K562 (cell line): ENCODE results near the gene YBX2. TPM values are rescaled to one million over a fixed set of nuclear protein-coding genes. Genes with fewer than 3 reads are reported as not detected.

Experiments
- ATAC-seq: fragments of 200-7000 bp; cut with Tn5 transposase; 3 replicates; pipeline ENCODE4 v1.9.1; 2020; ENCODE audit warnings: moderate library complexity
- BruUV-seq: library from RNA; stranded (reverse); fragments of 400-500 nt; replicated peaks from 2 replicates; lab custom pipeline; 2021; lab: Mats Ljungman, UMichigan
- CTCF ChIA-PET: fragments of 300-600 bp; formaldehyde crosslinking; extraction: SDS; loops from one replicate; lab custom pipeline; 2021; ENCODE audit warnings: low intra/inter-chr PET ratio; lab: Yijun Ruan, JAX
- POLR2A ChIA-PET: fragments of 300-600, 350-650 bp; sonication (Branson Sonifier 250); formaldehyde crosslinking; extraction: SDS; loops from one replicate; lab custom pipeline; 2021; ENCODE audit warnings: antibody characterized with exemption, inconsistent platforms; lab: Yijun Ruan, JAX
- DNase-seq, 4 experiments: peaks; one replicate each; pipeline versions ENCODE4 v3.0.0 to v3.0.0-alpha.2; 2011 to 2018; ENCODE audit warnings: low spot score in 3 of 4, mixed read lengths in 3 of 4; ENCODE audit errors: extremely low read depth in 1 of 4
- FAIRE-seq: peaks from 2 replicates; lab custom pipeline; 2011; peaks lifted over from hg19 to GRCh38; lab: Jason Lieb, UNC
- H2AFZ ChIP-seq: 2 replicates; pipeline ENCODE4 v1.6.0; 2011; ENCODE audit warnings: low read depth, low read length, control low read depth, inconsistent platforms
- H3K27ac ChIP-seq: fragments of 200-600 bp; 3 replicates; pipeline ENCODE4 v1.8.0; 2011; ENCODE audit warnings: low read depth, mild to moderate bottlenecking, control low read depth, inconsistent platforms, low read length, moderate library complexity, mixed read lengths; ENCODE audit errors: extremely low read depth
- H3K27me3 ChIP-seq, 2 experiments: fragments of 300-600 bp in 1 of 2; 2 replicates in 1 of 2; 3 replicates in 1 of 2; pipeline versions ENCODE4 v1.6.0 to v1.8.0; 2011; ENCODE audit warnings: inconsistent platforms in 2 of 2, low read length in 2 of 2, mild to moderate bottlenecking in 1 of 2, mixed read lengths in 1 of 2, moderate library complexity in 1 of 2; ENCODE audit not compliant: control insufficient read depth in 2 of 2, insufficient read depth in 2 of 2
- H3K36me3 ChIP-seq: fragments of 300-600 bp; 3 replicates; pipeline ENCODE4 v1.8.0; 2011; ENCODE audit warnings: mild to moderate bottlenecking, low read length, inconsistent platforms; ENCODE audit not compliant: control insufficient read depth, insufficient read depth
- H3K4me1 ChIP-seq, 2 experiments: fragments of 200-600 bp in 1 of 2; replicated peaks in 1 of 2; 2 replicates in 1 of 2; 3 replicates in 1 of 2; pipeline versions ENCODE4 v1.5.1 to v1.8.0; 2011; ENCODE audit warnings: inconsistent platforms in 2 of 2, low read length in 2 of 2, mild to moderate bottlenecking in 1 of 2, mixed read lengths in 1 of 2, moderate library complexity in 1 of 2; ENCODE audit not compliant: control insufficient read depth in 2 of 2, insufficient read depth in 2 of 2
- H3K4me2 ChIP-seq: 2 replicates; pipeline ENCODE4 v1.6.1; 2011; ENCODE audit warnings: low read length, control low read depth, inconsistent platforms, mixed read lengths; ENCODE audit not compliant: insufficient read depth
- H3K4me3 ChIP-seq: fragments of 200-600 bp; sonication (generic), shearing (Covaris generic); 2 replicates; pipeline ENCODE4 v1.5.1; 2016; ENCODE audit warnings: control low read depth, inconsistent platforms
- H3K79me2 ChIP-seq: fragments of 200-600 bp; 3 replicates; pipeline ENCODE4 v1.8.0; 2011; ENCODE audit warnings: low read length, inconsistent platforms; ENCODE audit not compliant: control insufficient read depth, insufficient read depth
- H3K9ac ChIP-seq, 2 experiments: 2 replicates each; pipeline versions ENCODE4 v1.6.0 to v1.6.1; 2011; ENCODE audit warnings: low read depth in 2 of 2, low read length in 2 of 2, control low read depth in 1 of 2, inconsistent platforms in 1 of 2, mild to moderate bottlenecking in 1 of 2, mixed read lengths in 1 of 2; ENCODE audit not compliant: insufficient read depth in 1 of 2
- H3K9me1 ChIP-seq: one replicate; pipeline ENCODE4 v1.6.0; 2011; ENCODE audit warnings: inconsistent platforms, mild to moderate bottlenecking, low read length, moderate library complexity; ENCODE audit not compliant: control insufficient read depth, insufficient read depth
- H3K9me3 ChIP-seq: replicated peaks from 2 replicates; pipeline ENCODE4 v1.5.1; 2011; ENCODE audit warnings: low read depth, low read length, inconsistent platforms; ENCODE audit not compliant: control insufficient read depth, insufficient read depth
- H4K20me1 ChIP-seq: replicated peaks from 2 replicates; pipeline ENCODE4 v1.6.1; 2011; ENCODE audit warnings: low read length, inconsistent platforms, mixed read lengths; ENCODE audit not compliant: control insufficient read depth, insufficient read depth
- ARNT ChIP-seq, 2 experiments: fragments of 450-650 bp; IDR thresholded peaks; 2 replicates each; pipeline ENCODE4 v1.6.1; 2016; ENCODE audit warnings: mild to moderate bottlenecking in 1 of 2
- MAX ChIP-seq: sonication (generic); formaldehyde crosslinking; IDR thresholded peaks from 2 replicates; pipeline ENCODE4 v1.9.0; 2022; ENCODE audit warnings: mild to moderate bottlenecking, missing genetic modification reagents
- NRF1 ChIP-seq, 2 experiments: fragments of 450-650 bp; IDR thresholded peaks in 1 of 2; conservative IDR thresholded peaks in 1 of 2; 2 replicates each; pipeline ENCODE4 v1.6.1; 2014; ENCODE audit warnings: mild to moderate bottlenecking in 2 of 2
- POLR2H ChIP-seq: IDR thresholded peaks from 2 replicates; pipeline ENCODE4 v1.6.1; 2016; ENCODE audit warnings: missing genetic modification characterization, low read depth, mild to moderate bottlenecking, control low read depth, missing compliant biosample characterization, moderate library complexity
- SMARCE1 ChIP-seq: fragments of 450-650 bp; IDR thresholded peaks from 2 replicates; pipeline ENCODE4 v1.7.1; 2016; ENCODE audit warnings: mild to moderate bottlenecking
- SRF ChIP-seq, 2 experiments: fragments of 250-450, 450-650 bp in 1 of 2; sonication (Bioruptor Pico) in 1 of 2; sonication (generic) in 1 of 2; formaldehyde crosslinking; IDR thresholded peaks; 2 replicates each; pipeline versions ENCODE4 v1.5.0 to v1.5.1; 2020 to 2022; ENCODE audit warnings: mild to moderate bottlenecking in 1 of 2, missing genetic modification reagents in 1 of 2
- SRSF9 ChIP-seq: fragments of 200-400 bp; formaldehyde crosslinking; IDR thresholded peaks from 2 replicates; pipeline ENCODE4 v1.6.1; 2017; ENCODE audit warnings: low read depth, low read length, borderline replicate concordance
- TEAD1 ChIP-seq, 2 experiments: fragments of 450-650 bp in 1 of 2; sonication (generic) in 1 of 2; formaldehyde crosslinking; IDR thresholded peaks; 2 replicates each; pipeline versions ENCODE4 v1.4.0 to v1.8.0; 2020 to 2022; ENCODE audit warnings: mild to moderate bottlenecking in 2 of 2, missing genetic modification reagents in 1 of 2
- ZNF212 ChIP-seq: fragments of 450-650 bp; formaldehyde crosslinking; IDR thresholded peaks from 2 replicates; pipeline ENCODE4 v1.4.0; 2020; ENCODE audit warnings: mild to moderate bottlenecking
- WGBS: fragments of 100-300 bp; shearing (Covaris generic); methylation state at CpG from one replicate; pipeline ENCODE4 v1.1.6; 2016; ENCODE audit warnings: low coverage, mixed read lengths; ENCODE audit not compliant: insufficient coverage; ENCODE audit errors: missing lambda C conversion rate; 5-methylcytosine and 5-hydroxymethylcytosine counted together
- in situ Hi-C: fragments of 300-500 bp; cut with MboI; formaldehyde crosslinking; loops from 4 replicates; pipeline ENCODE4 v1.15.0; 2018; ENCODE audit warnings: inconsistent platforms, mixed read lengths
- intact Hi-C: fragments of 100-400 bp; cut with micrococcal nuclease; formaldehyde crosslinking; loops from 2 replicates; pipeline ENCODE4 v1.14.2; 2022
- polyA plus RNA-seq, 8 experiments: library from polyadenylated mRNA; depleted of rRNA in 4 of 8; stranded (reverse) in 5 of 8; unstranded in 3 of 8; fragments of >200 nt; fragmentation: Nextera tagmentation in 2 of 8; fragmentation: Illumina TruSeq in 1 of 8; extraction: Ambion mirVana in 2 of 8; extraction: Trizol in 1 of 8; gene quantifications; 2 replicates each; pipeline versions ENCODE4 v1.2.1 to v1.2.3, GENCODE V29; 2011 to 2014; ENCODE audit warnings: inconsistent platforms in 1 of 8, missing spikeins in 1 of 8
- total RNA-seq, 7 experiments: library from RNA; depleted of rRNA in 6 of 7; stranded (reverse); fragments of >200 nt in 6 of 7; fragmentation: Illumina TruSeq in 2 of 7; extraction: Trizol in 2 of 7; gene quantifications; 2 replicates each; pipeline versions ENCODE4 v1.2.1 to v1.2.3, GENCODE V29; 2011 to 2021; ENCODE audit warnings: low replicate concordance in 1 of 7
- TF ChIP-seq, protein P1 (sequence below): fragments of 200-800 bp; sonication (Bioruptor generic); IDR thresholded peaks from 2 replicates; pipeline ENCODE4 v1.6.1; 2017; ENCODE audit warnings: missing genetic modification characterization, missing compliant biosample characterization

Gene YBX2
- total and polyA plus RNA-seq, 9 of the 15 experiments (the other 6 are each of a cell fraction or from before 2014, with no cell fraction given), result 0.03 to 0.59 (median 0.27) TPM; not detected in 6

GRCh38 chr17:7334938-7335538, 40.6 kb upstream of the YBX2 start:
- DNase-seq (no peak), FAIRE-seq (no peak), ATAC-seq (no peak)
- Histone ChIP-seq H3K4me2 (no peak overlapping the region), H4K20me1 (no peaks in the 10 kb centered on the region), H3K9me1 (no peaks in the 10 kb centered on the region), H3K9ac (peak overlapping the region in 1 of 2 experiments; percentile 76; a peak in 1 of 4 replicates), H3K36me3 (no peaks in the 10 kb centered on the region), H3K9me3 (no peaks in the 10 kb centered on the region), H3K27me3 (no peaks in the 10 kb centered on the region), H3K79me2 (no peaks in the 10 kb centered on the region), H3K4me1 (peaks cover 15 to 36% of the 10 kb centered on the region in 2 experiments), H3K27ac (no peak overlapping the region), H2AFZ (no peak overlapping the region), H3K4me3 (no peak overlapping the region)
- 71% methylated on average over 3 of the region's 3 CpGs for WGBS
- in situ Hi-C loops, result loop anchor here (10.0 kb wide), 1 partner anchor 290 kb away; the partner anchor contains the start of gene SLC16A11
- CTCF ChIA-PET, result no interaction called here
- intact Hi-C loops, result no loop called here
- POLR2A ChIA-PET, result interaction anchor here (0.7 to 2.8 kb wide), 3 partner anchors 9 to 21 kb away, joined by 3 to 15 read pairs (median 3); no protein-coding TSS in a partner anchor
- BruUV-seq, result no TSS peak
- TF ChIP-seq SRF (CRISPR knock-in tag; IDR thresholded peaks at IDR 0.05), result no peak
- no peak for TF ChIP-seq NRF1 (conservative IDR thresholded peaks at IDR 0.05 in 1 of 2, IDR thresholded peaks at IDR 0.05 in 1 of 2)
- TF ChIP-seq MAX (CRISPR knock-in tag), result no peak
- no peak for TF ChIP-seq SMARCE1
- TF ChIP-seq POLR2H (tag), result no peak
- TF ChIP-seq SRSF9, result no peak
- no peak for TF ChIP-seq TEAD1 (CRISPR knock-in tag; IDR thresholded peaks at IDR 0.05)
- no peak for TF ChIP-seq ARNT (IDR thresholded peaks at IDR 0.05)
- no peak for TF ChIP-seq ZNF212
- TF ChIP-seq, protein P1, sequence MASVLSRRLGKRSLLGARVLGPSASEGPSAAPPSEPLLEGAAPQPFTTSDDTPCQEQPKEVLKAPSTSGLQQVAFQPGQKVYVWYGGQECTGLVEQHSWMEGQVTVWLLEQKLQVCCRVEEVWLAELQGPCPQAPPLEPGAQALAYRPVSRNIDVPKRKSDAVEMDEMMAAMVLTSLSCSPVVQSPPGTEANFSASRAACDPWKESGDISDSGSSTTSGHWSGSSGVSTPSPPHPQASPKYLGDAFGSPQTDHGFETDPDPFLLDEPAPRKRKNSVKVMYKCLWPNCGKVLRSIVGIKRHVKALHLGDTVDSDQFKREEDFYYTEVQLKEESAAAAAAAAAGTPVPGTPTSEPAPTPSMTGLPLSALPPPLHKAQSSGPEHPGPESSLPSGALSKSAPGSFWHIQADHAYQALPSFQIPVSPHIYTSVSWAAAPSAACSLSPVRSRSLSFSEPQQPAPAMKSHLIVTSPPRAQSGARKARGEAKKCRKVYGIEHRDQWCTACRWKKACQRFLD (CRISPR knock-in tag), result no peak
